Endometrial microvascular endothelial cells (primary cell): Measurements from ENCODE around the gene IL11RA. TPM values are rescaled to one million over a fixed set of nuclear protein-coding genes. Genes with fewer than 3 reads are reported as not detected.

ENCODE experiments used
- in situ Hi-C: cut with HindIII; loops from 2 replicates; pipeline ENCODE4 v1.10.0; 2017; ENCODE audit warnings: low sequenced_read_pairs, low pct_unique_long_range_greater_than_20kb; ENCODE audit errors: inconsistent ontology term
- total RNA-seq: library from RNA; depleted of rRNA; stranded (reverse); fragments of >200 nt; gene quantifications from one replicate; pipeline ENCODE4 v1.2.3, GENCODE V29; 2015; ENCODE audit errors: inconsistent ontology term

IL11RA gene
- total RNA-seq, 1 donor from 2014 or later: 5.8 TPM

- in situ Hi-C loops: no loop called here
Measured at GRCh38 chr9:34675048-34675714, 23.2 kb downstream of the IL11RA start.

- in situ Hi-C loops: no loop called here
Measured at GRCh38 chr9:34675869-34676268, 23.9 kb downstream of the IL11RA start.

GRCh38 chr9:34684145-34684544 is 32.2 kb downstream of the IL11RA start:
- in situ Hi-C loops: no loop called here

GRCh38 chr9:34684816-34685215 is 32.8 kb downstream of the IL11RA start:
- in situ Hi-C loops: no loop called here

GRCh38 chr9:34685591-34685990 is 33.6 kb downstream of the IL11RA start:
- in situ Hi-C loops: no loop called here

- in situ Hi-C loops: no loop called here
Measured at GRCh38 chr9:34686231-34686630, 34.2 kb downstream of the IL11RA start.

GRCh38 chr9:34686732-34687131 is 34.7 kb downstream of the IL11RA start:
- in situ Hi-C loops: no loop called here

GRCh38 chr9:34687276-34688030 is 35.5 kb downstream of the IL11RA start:
- in situ Hi-C loops: no loop called here

GRCh38 chr9:34688329-34689115 is 36.5 kb downstream of the IL11RA start:
- in situ Hi-C loops: no loop called here

- in situ Hi-C loops: no loop called here
Measured at GRCh38 chr9:34689116-34689470, 37.1 kb downstream of the IL11RA start.

- in situ Hi-C loops: no loop called here
Measured at GRCh38 chr9:34689512-34689911, 37.5 kb downstream of the IL11RA start.

- in situ Hi-C loops: no loop called here
Measured at GRCh38 chr9:34690983-34691935, 39.3 kb downstream of the IL11RA start, which contains the start of gene CCL19. CCL19 (minus strand) TSS chr9:34691276; CDS start chr9:34691139, 137 bp downstream.

- in situ Hi-C loops: no loop called here
Measured at GRCh38 chr9:34691936-34692315, 39.9 kb downstream of the IL11RA start.

GRCh38 chr9:34693560-34693959 is 41.6 kb downstream of the IL11RA start:
- in situ Hi-C loops: no loop called here

- in situ Hi-C loops: no loop called here
Measured at GRCh38 chr9:34694811-34695210, 42.8 kb downstream of the IL11RA start.

GRCh38 chr9:34701023-34701768 is 49.2 kb downstream of the IL11RA start:
- in situ Hi-C loops: no loop called here

GRCh38 chr9:34701769-34702736 is 50.1 kb downstream of the IL11RA start:
- in situ Hi-C loops: no loop called here
